ENCODE measurements around the gene RXRA.
A peak's percentile ranks its signal among the peaks of the same experiment; 100 is the strongest.

Gene RXRA

DNA sequence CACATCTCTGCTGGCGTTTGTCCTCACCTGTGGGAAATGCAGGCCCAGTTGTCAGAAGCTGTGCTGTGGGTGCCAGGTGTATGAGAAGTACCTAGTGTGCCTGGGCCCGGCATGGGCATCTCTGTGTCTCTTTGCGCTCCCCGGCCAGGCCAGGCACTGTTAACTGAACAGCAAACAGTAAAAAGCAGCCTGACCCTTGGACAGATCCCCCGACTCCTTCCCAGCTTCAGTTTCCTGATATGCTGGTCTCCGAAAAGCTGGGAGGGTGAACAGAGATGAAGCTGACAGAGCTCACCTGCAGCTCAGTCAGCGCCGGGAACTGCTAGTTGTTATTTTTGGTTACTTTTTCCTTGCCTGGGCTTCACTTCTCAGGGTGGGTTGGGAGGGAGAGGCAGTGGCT lies 28.9 kb downstream of the RXRA start:
- no peak overlapping the region for H4K12ac ChIP-seq (ENCODE audit: low read depth, low read length)
- H3K79me1 ChIP-seq (ENCODE audit: low read length): peaks cover 17% of the 10 kb centered on the region
- H2AK5ac ChIP-seq (ENCODE audit: low read length): no peak overlapping the region
- H3K14ac ChIP-seq (ENCODE audit: low read length): peak overlapping the region; percentile 12
- no peak overlapping the region for H3K4me2 ChIP-seq (ENCODE audit: low read length)
- H2AFZ ChIP-seq (ENCODE audit: insufficient read depth, low read length, poor library complexity): no peak overlapping the region
- no peak overlapping the region for H2BK5ac ChIP-seq (ENCODE audit: low read depth, low read length, poor library complexity)
- H3K18ac ChIP-seq (ENCODE audit: low read length): peak overlapping the region; percentile 36
- H3K4me3 ChIP-seq (ENCODE audit: low read depth, low read length): no peak overlapping the region
- peaks cover 42 to 43% of the 10 kb centered on the region in 2 experiments for H3K4me1 ChIP-seq (ENCODE audit: control insufficient read depth in 1 of 2, insufficient read depth in 2 of 2, low read length in 2 of 2)
- no peaks in the 10 kb centered on the region for H3K27me3 ChIP-seq (ENCODE audit: insufficient read depth, low read length)
- H3K36me3 ChIP-seq (ENCODE audit: control insufficient read depth in 1 of 2, insufficient read depth in 2 of 2, low read length in 2 of 2): no peaks in the 10 kb centered on the region
- H3K4ac ChIP-seq (ENCODE audit: low read depth, low read length): no peak overlapping the region
- H3K27ac ChIP-seq (ENCODE audit: low read depth, low read length): peak overlapping the region; percentile 15
- DNase-seq: peak in 1 of 2 donors; percentile 41
- peaks cover 13% of the 10 kb centered on the region for H3K79me2 ChIP-seq (ENCODE audit: control insufficient read depth, insufficient read depth, low read length, poor library complexity)
- H3K23ac ChIP-seq (ENCODE audit: low read length): no peak overlapping the region
- H2BK12ac ChIP-seq (ENCODE audit: low read length): peak overlapping the region; percentile 25
- H4K91ac ChIP-seq (ENCODE audit: low read depth, low read length): no peak overlapping the region
- no peak overlapping the region for H4K8ac ChIP-seq (ENCODE audit: low read depth, low read length)
- H3K9me3 ChIP-seq (ENCODE audit: insufficient read depth, low read depth, low read length): peaks cover 2% of the 10 kb centered on the region
- H3K9ac ChIP-seq (ENCODE audit: low read length): no peak overlapping the region
- WGBS (ENCODE audit: extremely low coverage, insufficient coverage, insufficient read length): no CpG with 5 or more reads among the region's 8 CpGs
- H2BK120ac ChIP-seq (ENCODE audit: insufficient read depth, low read length, poor library complexity): no peak overlapping the region

DNA sequence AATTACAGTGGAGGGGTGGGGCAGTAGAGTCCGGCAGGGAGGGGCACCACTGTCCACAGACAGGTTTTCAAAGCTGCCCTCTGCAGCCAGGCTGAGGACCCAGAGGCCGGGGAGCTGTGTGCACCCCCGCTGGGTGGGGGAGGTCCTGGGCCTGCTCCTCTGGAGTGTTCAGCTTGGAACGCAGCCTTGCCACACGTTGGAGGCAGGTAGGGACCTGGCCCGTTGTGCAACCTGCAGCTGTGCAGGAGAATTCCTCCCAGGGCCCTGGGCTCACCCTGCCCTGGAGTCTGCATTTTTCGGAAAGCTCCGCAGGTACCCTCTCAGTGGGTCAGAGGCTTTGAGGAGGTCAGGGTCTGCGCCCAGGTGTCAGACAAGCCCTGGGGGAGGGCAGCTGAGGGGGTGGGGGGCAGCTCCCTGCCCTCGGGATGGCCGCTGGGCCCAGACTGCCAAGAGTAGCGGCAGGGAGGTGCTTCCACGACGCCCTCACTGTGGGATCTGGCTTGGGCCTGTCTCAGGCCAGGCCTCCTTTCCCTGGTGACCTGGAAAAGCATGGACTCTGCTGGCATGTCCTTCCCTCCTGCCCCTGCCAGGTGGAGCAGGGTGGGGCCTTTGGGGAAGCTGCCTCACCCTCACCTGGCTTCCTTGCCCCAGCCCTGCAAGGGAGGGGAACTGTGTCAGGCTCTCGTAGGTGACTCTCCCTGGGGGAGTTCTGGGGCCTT lies 29.5 kb downstream of the RXRA start:
- no peak overlapping the region for H3K9ac ChIP-seq (ENCODE audit: low read length)
- peak overlapping the region; percentile 84 for H4K91ac ChIP-seq (ENCODE audit: low read depth, low read length)
- H3K4me2 ChIP-seq (ENCODE audit: low read length): no peak overlapping the region
- H2BK120ac ChIP-seq (ENCODE audit: insufficient read depth, low read length, poor library complexity): peak overlapping the region; percentile 35
- H2AFZ ChIP-seq (ENCODE audit: insufficient read depth, low read length, poor library complexity): no peak overlapping the region
- H3K14ac ChIP-seq (ENCODE audit: low read length): no peak overlapping the region
- H2BK5ac ChIP-seq (ENCODE audit: low read depth, low read length, poor library complexity): peak overlapping the region; percentile 62
- no peak overlapping the region for H4K8ac ChIP-seq (ENCODE audit: low read depth, low read length)
- no peak overlapping the region for H2BK12ac ChIP-seq (ENCODE audit: low read length)
- no peak overlapping the region for H3K18ac ChIP-seq (ENCODE audit: low read length)
- H3K9me3 ChIP-seq (ENCODE audit: insufficient read depth, low read depth, low read length): peaks cover 2% of the 10 kb centered on the region
- no peak overlapping the region for H2AK5ac ChIP-seq (ENCODE audit: low read length)
- no peak overlapping the region for H3K4me3 ChIP-seq (ENCODE audit: low read depth, low read length)
- peak; percentile 90 to 91 for DNase-seq
- peak overlapping the region; percentile 79 for H3K27ac ChIP-seq (ENCODE audit: low read depth, low read length)
- H3K4me1 ChIP-seq (ENCODE audit: control insufficient read depth in 1 of 2, insufficient read depth in 2 of 2, low read length in 2 of 2): peaks cover 42 to 43% of the 10 kb centered on the region in 2 experiments
- H3K79me1 ChIP-seq (ENCODE audit: low read length): peaks cover 17% of the 10 kb centered on the region
- H3K4ac ChIP-seq (ENCODE audit: low read depth, low read length): no peak overlapping the region
- no peak overlapping the region for H4K12ac ChIP-seq (ENCODE audit: low read depth, low read length)
- no CpG with 5 or more reads among the region's 15 CpGs for WGBS (ENCODE audit: extremely low coverage, insufficient coverage, insufficient read length)
- H3K23ac ChIP-seq (ENCODE audit: low read length): no peak overlapping the region
- no peaks in the 10 kb centered on the region for H3K36me3 ChIP-seq (ENCODE audit: control insufficient read depth in 1 of 2, insufficient read depth in 2 of 2, low read length in 2 of 2)
- no peaks in the 10 kb centered on the region for H3K27me3 ChIP-seq (ENCODE audit: insufficient read depth, low read length)
- H3K79me2 ChIP-seq (ENCODE audit: control insufficient read depth, insufficient read depth, low read length, poor library complexity): peaks cover 11% of the 10 kb centered on the region

DNA sequence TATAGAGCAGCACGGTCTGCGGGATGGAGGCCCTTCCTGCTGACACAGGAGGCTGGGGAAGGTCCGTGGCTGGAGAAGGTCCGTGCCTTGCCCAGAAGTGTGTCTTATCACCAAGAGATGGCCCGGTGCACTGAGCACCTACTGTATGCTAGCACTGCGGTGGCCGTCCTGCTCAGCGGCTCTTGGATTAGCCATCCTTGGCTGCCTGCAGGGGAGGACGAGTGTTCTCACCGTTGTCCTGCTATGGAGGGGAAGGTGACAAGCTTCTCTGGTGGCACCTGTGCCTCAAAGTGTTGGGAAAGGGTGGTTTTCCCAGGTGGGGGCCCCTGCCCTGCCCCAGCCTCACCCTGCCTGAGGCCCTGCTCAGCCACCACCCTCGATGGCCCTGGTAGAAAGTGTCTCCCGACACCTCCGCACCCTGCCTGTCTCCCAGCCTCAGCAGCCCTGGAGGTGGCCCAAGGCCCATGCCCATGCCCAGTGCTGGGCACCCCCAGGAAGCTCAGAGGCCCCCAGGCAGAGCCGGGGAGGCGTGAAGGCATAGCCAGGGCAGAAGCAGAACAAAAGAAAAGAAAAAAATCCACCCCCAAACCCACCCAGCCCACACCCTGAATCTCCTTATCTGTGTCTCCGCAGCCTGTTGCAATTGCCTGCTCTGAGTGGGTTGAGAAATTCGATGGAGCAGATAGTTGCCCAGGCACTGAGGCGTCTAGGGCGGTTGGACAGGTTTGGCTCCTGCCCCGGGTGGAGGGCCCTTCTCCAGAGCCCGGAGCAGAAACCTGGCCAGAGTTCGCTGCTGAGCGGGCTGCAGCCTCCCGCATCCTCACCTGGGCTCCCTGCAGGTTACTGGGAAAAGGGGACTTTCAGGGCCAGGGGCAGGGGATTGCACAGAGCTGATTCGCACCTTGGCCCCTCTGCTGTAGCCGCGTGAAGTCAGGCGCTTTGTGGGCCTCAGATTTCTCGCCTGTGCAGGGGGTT lies 30.5 kb downstream of the RXRA start:
- Histone ChIP-seq H3K36me3 (ENCODE audit: control insufficient read depth in 1 of 2, insufficient read depth in 2 of 2, low read length in 2 of 2) (no peaks in the 10 kb centered on the region), H3K23ac (ENCODE audit: low read length) (no peak overlapping the region), H3K4me1 (ENCODE audit: control insufficient read depth in 1 of 2, insufficient read depth in 2 of 2, low read length in 2 of 2) (peaks cover 42 to 43% of the 10 kb centered on the region in 2 experiments), H3K27me3 (ENCODE audit: insufficient read depth, low read length) (no peaks in the 10 kb centered on the region), H2AFZ (ENCODE audit: insufficient read depth, low read length, poor library complexity) (no peak overlapping the region), H2AK5ac (ENCODE audit: low read length) (peak overlapping the region; percentile 13), H2BK12ac (ENCODE audit: low read length) (peak overlapping the region; percentile 77), H2BK120ac (ENCODE audit: insufficient read depth, low read length, poor library complexity) (peak overlapping the region; percentile 35), H3K4me2 (ENCODE audit: low read length) (peak overlapping the region; percentile 44), H4K91ac (ENCODE audit: low read depth, low read length) (peak overlapping the region; percentile 84), H4K12ac (ENCODE audit: low read depth, low read length) (no peak overlapping the region), H3K27ac (ENCODE audit: low read depth, low read length) (peak overlapping the region; percentile 79), H3K79me2 (ENCODE audit: control insufficient read depth, insufficient read depth, low read length, poor library complexity) (peaks cover 11% of the 10 kb centered on the region), H3K9me3 (ENCODE audit: insufficient read depth, low read depth, low read length) (no peaks in the 10 kb centered on the region), H2BK5ac (ENCODE audit: low read depth, low read length, poor library complexity) (peak overlapping the region; percentile 62), H3K4me3 (ENCODE audit: low read depth, low read length) (no peak overlapping the region), H3K14ac (ENCODE audit: low read length) (peak overlapping the region; percentile 48), H3K18ac (ENCODE audit: low read length) (peak overlapping the region; percentile 66), H4K8ac (ENCODE audit: low read depth, low read length) (peak overlapping the region; percentile 32), H3K79me1 (ENCODE audit: low read length) (peaks cover 17% of the 10 kb centered on the region), H3K4ac (ENCODE audit: low read depth, low read length) (peak overlapping the region; percentile 61), H3K9ac (ENCODE audit: low read length) (no peak overlapping the region)
- WGBS (ENCODE audit: extremely low coverage, insufficient coverage, insufficient read length): no CpG with 5 or more reads among the region's 29 CpGs
- DNase-seq: peak; percentile 99

DNA sequence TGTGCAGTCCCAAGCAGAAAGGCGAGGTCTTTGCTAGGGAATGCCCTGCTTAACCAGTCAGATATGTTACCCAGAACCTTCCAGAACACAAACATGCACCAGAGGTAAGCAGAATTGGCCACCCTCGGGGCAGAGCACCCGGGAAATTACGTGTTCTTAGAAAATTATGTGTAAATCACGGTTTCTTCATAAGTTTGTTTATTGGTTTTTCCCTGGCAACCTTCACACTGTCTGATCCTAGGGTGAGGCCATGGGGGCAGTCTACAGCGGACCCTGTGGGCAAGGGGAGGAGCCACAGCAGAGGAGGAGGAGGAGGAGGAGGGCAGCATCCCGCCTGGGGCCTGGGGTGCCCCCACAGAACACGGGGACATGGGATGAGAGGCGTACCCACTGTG lies 31.4 kb downstream of the RXRA start:
- Histone ChIP-seq H2BK12ac (ENCODE audit: low read length) (no peak overlapping the region), H3K79me2 (ENCODE audit: control insufficient read depth, insufficient read depth, low read length, poor library complexity) (peaks cover 8% of the 10 kb centered on the region), H3K4me1 (ENCODE audit: control insufficient read depth in 1 of 2, insufficient read depth in 2 of 2, low read length in 2 of 2) (peaks cover 42 to 43% of the 10 kb centered on the region in 2 experiments), H3K4me2 (ENCODE audit: low read length) (no peak overlapping the region), H3K27me3 (ENCODE audit: insufficient read depth, low read length) (no peaks in the 10 kb centered on the region), H2BK120ac (ENCODE audit: insufficient read depth, low read length, poor library complexity) (peak overlapping the region; percentile 20), H4K8ac (ENCODE audit: low read depth, low read length) (peak overlapping the region; percentile 32), H2BK5ac (ENCODE audit: low read depth, low read length, poor library complexity) (no peak overlapping the region), H3K79me1 (ENCODE audit: low read length) (peaks cover 17% of the 10 kb centered on the region), H3K9ac (ENCODE audit: low read length) (no peak overlapping the region), H3K9me3 (ENCODE audit: insufficient read depth, low read depth, low read length) (no peaks in the 10 kb centered on the region), H3K4me3 (ENCODE audit: low read depth, low read length) (no peak overlapping the region), H3K4ac (ENCODE audit: low read depth, low read length) (peak overlapping the region; percentile 3), H2AK5ac (ENCODE audit: low read length) (peak overlapping the region; percentile 16), H3K27ac (ENCODE audit: low read depth, low read length) (peak overlapping the region; percentile 56), H3K14ac (ENCODE audit: low read length) (peak overlapping the region; percentile 50), H4K91ac (ENCODE audit: low read depth, low read length) (peak overlapping the region; percentile 47), H2AFZ (ENCODE audit: insufficient read depth, low read length, poor library complexity) (no peak overlapping the region), H3K36me3 (ENCODE audit: control insufficient read depth in 1 of 2, insufficient read depth in 2 of 2, low read length in 2 of 2) (no peaks in the 10 kb centered on the region), H4K12ac (ENCODE audit: low read depth, low read length) (no peak overlapping the region), H3K18ac (ENCODE audit: low read length) (peak overlapping the region; percentile 80), H3K23ac (ENCODE audit: low read length) (no peak overlapping the region)
- no CpG with 5 or more reads among the region's 9 CpGs for WGBS (ENCODE audit: extremely low coverage, insufficient coverage, insufficient read length)
- DNase-seq: peak; percentile 97 to 100

Measured in trophoblast cell (in vitro differentiated cells and primary cell).